NAMALWA (cell line): ENCODE results near the gene CDH8.
"Not testable (repeated sequence)": the region's sequence is repeated elsewhere in the genome, so short reads cannot be mapped to it uniquely, and the experiment has no call there.

Experiments
- DNase-seq: peaks from one replicate; pipeline ENCODE4 v3.0.0-alpha.2; 2015; ENCODE audit warnings: low spot score

Gene CDH8

GRCh38 chr16:61934601-61935000 is 101.6 kb downstream of the CDH8 start:
- no peak for DNase-seq

DNA sequence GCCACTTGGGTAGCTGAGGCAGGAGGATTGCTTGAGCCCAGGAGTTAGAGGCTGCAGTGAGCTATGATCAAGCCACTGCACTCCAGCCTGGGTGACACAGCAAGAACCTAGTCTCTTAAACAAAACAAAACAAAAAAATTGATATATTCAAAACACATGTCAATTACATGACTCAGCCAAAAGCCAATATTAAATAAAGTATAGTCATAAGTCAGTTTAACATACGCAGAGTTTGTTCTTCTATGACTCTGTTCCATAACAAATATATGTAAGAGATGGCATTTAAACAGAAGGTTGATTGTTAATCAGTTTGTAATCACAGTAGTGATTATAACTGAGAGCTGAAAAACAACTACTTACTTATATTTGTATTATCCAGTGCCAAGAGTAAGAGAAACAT is 106.5 kb downstream of the CDH8 start:
- no peak for DNase-seq

GRCh38 chr16:61926766-61927165 is 109.5 kb downstream of the CDH8 start:
- no peak for DNase-seq

DNA sequence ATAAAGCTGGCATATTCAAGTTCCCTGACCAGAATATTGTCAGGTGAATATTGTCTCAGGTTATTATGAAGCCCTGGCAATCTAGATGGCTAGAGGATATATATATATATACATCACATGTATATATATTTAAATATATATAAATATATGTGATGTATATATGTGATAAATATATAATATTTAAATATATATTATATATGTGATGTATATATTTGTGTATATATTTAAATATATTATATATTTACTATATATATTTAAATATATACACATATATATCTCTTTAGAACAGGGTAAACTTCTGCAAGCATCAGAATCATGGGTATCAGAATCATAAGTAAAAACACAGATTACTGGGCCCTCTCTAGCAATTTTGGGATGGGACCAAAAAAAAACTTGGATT is 112.6 kb downstream of the CDH8 start:
- no peak for DNase-seq

DNA sequence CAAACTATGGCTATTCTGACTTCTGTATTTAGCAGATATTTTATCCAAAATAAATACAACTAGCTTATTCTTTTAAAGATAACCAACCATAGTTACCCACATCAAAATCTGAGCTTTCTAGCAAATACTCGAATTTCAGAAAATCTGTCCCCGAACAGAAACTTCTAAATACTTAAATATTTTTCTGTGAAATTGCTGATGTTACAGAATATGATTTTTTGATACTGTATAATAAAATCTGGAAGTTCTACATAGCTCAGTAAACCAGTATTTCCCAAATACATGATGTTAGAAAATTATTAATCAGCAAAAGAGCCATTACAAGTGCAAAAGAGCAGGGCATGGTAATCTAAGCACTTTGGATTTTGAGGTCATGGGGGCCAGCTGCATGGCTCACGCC is 114.9 kb downstream of the CDH8 start:
- no peak for DNase-seq

DNA sequence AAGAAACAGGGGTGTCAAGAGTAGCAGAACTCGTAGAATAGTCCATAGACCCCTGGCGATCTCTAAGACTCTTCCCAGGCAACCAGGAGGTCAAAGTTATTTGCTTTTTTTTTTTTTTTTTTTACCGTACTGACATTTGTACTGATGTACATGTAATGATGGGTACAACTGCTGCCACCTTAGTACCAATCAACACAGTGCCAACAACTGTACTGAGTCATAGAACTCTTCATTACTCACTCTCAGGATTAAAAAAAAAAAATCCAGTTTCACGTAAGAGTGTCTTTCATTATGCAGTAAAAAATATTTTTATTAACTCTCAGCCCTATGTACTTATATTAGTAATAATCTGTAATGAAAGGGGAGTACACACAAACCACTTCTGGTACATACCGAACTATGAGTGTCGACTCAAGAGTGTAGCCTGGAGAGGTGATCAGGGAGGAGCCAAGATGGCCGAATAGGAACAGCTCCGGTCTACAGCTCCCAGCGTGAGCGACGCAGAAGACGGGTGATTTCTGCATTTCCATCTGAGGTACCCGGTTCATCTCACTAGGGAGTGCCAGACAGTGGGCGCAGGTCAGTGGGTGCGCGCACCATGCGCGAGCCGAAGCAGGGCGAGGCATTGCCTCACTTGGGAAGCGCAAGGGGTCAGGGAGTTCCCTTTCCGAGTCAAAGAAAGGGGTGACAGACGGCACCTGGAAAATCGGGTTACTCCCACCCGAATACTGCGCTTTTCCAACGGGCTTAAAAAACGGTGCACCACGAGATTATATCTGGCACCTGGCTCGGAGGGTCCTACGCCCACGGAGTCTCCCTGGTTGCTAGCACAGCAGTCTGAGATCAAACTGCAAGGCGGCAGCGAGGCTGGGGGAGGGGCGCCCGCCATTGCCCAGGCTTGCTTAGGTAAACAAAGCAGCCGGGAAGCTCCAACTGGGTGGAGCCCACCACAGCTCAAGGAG is 118.1 kb downstream of the CDH8 start:
- DNase-seq: not testable (repeated sequence)

- DNase-seq: no peak
Observed at GRCh38 chr16:61915569-61915968, 120.7 kb downstream of the CDH8 start.

GRCh38 chr16:61909074-61909473 is 127.2 kb downstream of the CDH8 start:
- DNase-seq: no peak

DNA sequence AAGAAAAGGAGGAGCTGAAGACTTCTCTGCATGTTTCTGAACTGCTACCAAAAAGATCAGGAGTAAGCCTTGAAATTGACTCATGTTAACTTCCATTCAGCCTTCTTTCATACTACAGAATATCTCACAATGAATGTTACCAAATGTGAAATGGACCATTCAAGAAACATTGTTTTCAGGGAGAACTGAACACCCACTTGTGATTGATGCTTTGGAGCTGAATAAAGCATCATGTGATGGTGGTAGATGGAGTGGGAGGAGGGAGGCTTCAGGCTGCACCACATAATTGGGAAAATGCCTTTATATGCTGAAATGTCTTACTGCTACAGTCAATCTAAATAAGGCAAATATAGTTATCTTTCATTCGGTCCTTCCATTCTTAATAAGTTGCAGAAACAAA is 127.8 kb downstream of the CDH8 start:
- no peak for DNase-seq

DNA sequence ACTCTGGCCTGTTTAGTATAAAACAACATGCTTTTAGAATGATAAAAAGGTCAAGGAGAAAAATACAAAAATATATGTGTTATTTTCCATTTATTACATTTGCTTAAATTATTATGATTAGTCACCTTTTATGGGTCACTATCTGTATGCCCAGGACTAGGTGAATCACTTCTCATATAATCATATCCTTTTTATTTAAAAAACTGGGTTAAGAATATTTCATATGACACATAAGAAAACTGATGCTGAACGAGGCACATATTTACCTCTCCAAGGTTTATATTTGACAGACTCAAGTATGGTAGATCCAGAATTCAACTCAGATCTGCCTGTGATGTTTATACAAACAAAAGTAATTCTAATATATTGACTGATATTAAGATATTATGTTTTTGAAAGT is 134.5 kb downstream of the CDH8 start:
- no peak for DNase-seq

GRCh38 chr16:61900482-61900881 is 135.8 kb downstream of the CDH8 start:
- no peak for DNase-seq

GRCh38 chr16:61897657-61898056 is 138.6 kb downstream of the CDH8 start:
- DNase-seq: no peak

DNA sequence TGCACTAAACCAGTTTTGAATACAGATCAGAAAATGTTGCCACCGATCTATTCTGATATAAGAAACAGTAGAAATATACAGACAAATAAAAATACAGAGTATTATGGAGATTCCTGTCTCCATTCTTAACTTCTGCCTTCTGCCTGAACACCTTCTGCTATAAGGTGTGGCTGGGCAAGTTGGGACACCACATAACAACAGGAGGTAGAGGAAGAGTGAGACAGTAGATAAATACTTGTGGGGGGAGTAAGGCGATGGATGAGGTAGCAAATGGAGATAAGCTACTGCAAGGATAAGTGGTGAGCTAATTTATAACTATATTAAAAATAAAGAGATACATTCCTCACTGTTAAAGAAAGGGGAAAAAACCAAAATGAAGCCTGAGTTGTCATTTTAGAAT is 143.7 kb downstream of the CDH8 start:
- DNase-seq: no peak

DNA sequence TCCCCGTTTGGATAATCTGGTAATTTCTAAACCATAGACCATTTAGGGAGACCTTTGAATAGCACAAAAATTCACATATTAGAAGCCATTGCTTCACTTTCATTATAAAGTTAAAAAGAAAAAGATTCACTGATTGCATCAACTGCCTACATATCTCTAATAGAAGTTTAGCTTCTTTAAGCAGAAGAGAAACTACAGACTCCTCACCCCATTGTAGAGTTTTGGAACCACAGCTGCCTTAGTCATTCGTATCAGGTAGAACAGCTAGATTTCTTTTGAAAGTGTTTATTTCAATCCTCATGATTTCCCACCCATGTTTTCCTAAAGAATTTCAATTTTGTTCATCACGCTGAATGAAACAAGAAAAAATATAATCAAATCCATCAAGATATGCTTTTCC is 144.8 kb downstream of the CDH8 start:
- no peak for DNase-seq

DNA sequence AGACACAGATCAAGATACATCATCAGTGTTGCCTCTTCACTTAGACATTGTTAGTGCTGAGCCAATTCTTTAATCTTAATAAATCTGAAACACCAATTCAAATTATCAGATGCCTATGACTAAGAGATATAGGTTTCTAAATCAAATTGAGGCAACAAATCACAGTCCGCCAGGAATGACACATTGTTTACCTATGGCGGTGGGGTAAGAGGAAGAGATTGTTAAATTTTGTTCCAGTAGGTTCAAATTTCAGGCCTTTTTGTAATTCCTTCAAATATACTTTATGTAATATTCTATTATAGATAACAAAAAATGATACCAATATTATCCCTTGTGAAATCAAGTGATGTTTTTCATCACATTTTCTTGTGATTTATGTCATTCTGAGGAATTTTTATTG is 145.9 kb downstream of the CDH8 start:
- no peak for DNase-seq

DNA sequence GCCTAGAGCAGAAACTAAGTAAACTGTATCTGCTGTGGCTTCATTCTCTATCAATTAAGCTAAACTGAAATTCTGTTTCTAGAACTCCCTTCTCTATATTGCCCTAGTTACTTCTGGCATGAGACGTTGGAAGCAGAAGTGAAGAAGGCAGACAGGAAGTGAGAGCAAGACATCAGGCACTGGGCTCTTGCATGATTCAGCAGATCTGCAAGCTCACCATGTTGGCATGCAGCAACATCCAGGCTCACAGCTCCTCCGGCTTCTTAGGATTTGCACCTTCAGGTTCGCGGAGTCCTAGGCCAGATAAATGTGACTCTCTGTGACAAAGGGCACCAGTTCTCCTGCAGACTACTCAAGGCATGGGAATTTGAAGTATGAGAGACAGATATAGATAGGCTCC is 148.3 kb downstream of the CDH8 start:
- peak; percentile 20 for DNase-seq

- no peak for DNase-seq
Observed at GRCh38 chr16:61885343-61885742, 150.9 kb downstream of the CDH8 start.

DNA sequence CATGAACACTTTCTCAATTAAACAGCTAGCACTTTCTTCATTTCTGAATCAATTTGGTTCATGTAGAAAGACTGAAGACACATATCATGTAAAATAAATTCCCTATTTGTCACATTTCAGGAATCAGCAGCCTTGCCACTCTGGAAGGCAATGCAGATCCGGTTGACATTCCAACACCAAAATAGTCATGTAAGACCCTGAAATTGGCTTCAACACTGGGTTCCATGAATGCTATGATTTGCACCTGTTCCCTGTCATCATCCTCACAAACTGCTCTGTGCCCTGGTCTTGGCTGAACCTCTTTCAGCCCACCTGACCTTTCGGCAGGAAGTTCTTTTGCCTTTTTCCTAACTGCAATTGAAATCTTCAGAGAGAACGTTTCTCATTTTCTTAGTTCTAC is 156.9 kb downstream of the CDH8 start:
- DNase-seq: no peak

GRCh38 chr16:61877436-61877835 is 158.8 kb downstream of the CDH8 start:
- DNase-seq: no peak

- DNase-seq: no peak
Observed at GRCh38 chr16:61872778-61873119, 163.5 kb downstream of the CDH8 start.

DNA sequence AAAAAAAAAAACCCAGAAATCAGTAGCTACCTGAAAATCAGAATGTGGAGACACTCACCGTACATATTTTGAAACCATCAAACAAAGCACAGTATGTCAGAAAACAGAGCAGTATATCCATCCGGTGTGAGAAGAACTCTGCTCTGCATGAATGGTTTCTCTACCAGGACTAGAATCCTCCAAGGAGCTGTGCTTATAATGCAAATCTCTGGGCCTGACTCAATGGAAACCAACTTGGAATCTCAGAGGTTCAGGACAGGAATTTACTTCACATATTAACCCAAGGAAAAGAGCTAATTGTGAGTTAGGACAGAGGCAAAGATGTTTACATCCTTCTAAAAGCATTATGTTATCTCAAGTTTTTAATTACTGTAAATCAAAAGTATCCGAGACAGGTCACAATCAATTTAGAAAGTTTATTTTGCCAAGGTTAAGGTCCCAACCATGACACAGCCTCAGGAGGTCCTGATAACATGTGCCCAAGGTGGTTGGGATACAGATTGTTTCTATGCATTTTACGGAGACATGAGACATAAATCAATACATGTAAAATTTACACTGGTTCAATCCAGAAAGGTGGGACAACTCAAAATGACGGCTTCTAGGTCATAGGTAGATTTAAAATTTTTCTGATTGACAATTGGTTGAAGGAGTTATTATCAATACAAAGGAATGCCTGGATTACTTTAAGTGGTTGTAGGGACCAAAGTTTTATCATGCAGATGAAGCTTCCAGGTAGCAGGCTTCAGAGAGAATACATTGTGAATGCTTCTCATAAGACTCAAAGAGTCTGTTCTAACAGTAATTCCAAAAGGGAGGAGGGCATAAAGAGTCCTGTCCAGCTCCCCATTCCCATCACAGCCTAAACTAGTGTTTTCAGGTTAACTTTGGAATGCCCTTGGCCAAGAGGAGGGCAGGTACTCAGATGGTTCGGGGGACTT is 164.1 kb downstream of the CDH8 start:
- DNase-seq: no peak

DNA sequence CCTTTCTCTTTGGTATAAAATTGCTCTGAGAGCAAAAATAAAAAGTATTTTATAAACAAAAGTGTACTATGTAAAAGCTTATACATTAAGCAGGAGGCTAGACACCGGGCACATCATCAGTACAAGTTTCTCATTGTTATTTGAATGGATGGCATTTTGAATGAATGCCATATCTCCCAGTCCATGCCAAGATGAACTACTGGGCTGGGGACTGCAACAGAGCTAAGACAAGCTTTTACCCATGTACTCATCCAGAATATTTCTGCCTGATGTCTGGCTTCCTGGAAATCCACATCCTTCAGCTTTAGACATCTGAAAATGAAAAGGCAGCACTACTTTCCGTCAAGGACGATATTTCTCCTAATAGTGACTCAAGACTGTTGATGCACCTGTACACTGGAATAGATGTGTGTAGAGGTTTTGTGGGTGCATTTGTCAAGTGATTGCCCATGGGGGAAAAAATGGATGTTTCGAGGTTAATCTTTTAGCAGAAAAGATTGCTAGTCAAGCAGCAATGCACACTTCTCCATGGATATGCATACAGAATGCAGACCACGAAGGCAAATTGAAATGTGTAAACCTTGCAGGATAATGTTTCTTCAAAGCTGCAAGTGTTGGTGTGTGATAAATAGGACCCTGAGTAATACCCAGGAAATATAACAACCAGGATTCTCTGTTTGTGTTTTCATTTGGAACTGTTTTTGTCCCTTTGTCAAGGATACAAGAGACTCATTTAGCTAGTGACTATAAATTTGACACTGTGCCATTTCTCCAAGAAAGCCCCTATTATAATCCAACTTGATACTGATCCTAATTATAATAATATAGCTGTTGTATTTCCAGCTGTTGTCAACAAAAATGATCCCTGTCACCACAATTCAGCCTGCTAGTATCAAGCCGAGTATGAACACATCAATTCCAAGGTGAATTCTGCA is 173.8 kb downstream of the CDH8 start:
- DNase-seq: no peak
